ENCODE results near the gene DACT2.
"Not testable (repeated sequence)": the region's sequence is repeated elsewhere in the genome, so short reads cannot be mapped to it uniquely, and the experiment has no call there.

The DACT2 gene

GRCh38 chr6:168291450-168291849, 28.1 kb downstream of the DACT2 start:
- H3K4me3 ChIP-seq (ENCODE audit: control insufficient read depth, low read depth, low read length), result no peak overlapping the region
- TF ChIP-seq CTCF (conservative IDR thresholded peaks at IDR 0.05; ENCODE audit: control insufficient read depth, insufficient read depth, low read depth, low read length), result no peak
- DNase-seq (ENCODE audit: low read depth), result no peak

GRCh38 chr6:168290095-168290494, 29.5 kb downstream of the DACT2 start:
- DNase-seq (ENCODE audit: low read depth), result no peak
- H3K4me3 ChIP-seq (ENCODE audit: control insufficient read depth, low read depth, low read length), result no peak overlapping the region
- TF ChIP-seq CTCF (conservative IDR thresholded peaks at IDR 0.05; ENCODE audit: control insufficient read depth, insufficient read depth, low read depth, low read length), result no peak

GRCh38 chr6:168289571-168289962, 30.0 kb downstream of the DACT2 start:
- TF ChIP-seq CTCF (conservative IDR thresholded peaks at IDR 0.05; ENCODE audit: control insufficient read depth, insufficient read depth, low read depth, low read length), result no peak
- no peak for DNase-seq (ENCODE audit: low read depth)

GRCh38 chr6:168288781-168289570, 30.6 kb downstream of the DACT2 start:
- no peak overlapping the region for H3K4me3 ChIP-seq (ENCODE audit: control insufficient read depth, low read depth, low read length)
- TF ChIP-seq CTCF (conservative IDR thresholded peaks at IDR 0.05; ENCODE audit: control insufficient read depth, insufficient read depth, low read depth, low read length), result no peak
- DNase-seq (ENCODE audit: low read depth), result no peak

More at GRCh38 chr6:168289571-168289962, 30.0 kb downstream of the DACT2 start:
- no peak overlapping the region for H3K4me3 ChIP-seq (ENCODE audit: control insufficient read depth, low read depth, low read length)

- DNase-seq (ENCODE audit: low read depth); H3K4me3 ChIP-seq (ENCODE audit: control insufficient read depth, low read depth, low read length): not testable (repeated sequence)
Observed at GRCh38 chr6:168287460-168287859, 32.1 kb downstream of the DACT2 start.

- not testable (repeated sequence) for H3K4me3 ChIP-seq (ENCODE audit: control insufficient read depth, low read depth, low read length); DNase-seq (ENCODE audit: low read depth)
Observed at GRCh38 chr6:168286771-168287446, 32.7 kb downstream of the DACT2 start.

GRCh38 chr6:168286116-168286515, 33.5 kb downstream of the DACT2 start:
- DNase-seq (ENCODE audit: low read depth), result no peak
- no peak for TF ChIP-seq CTCF (conservative IDR thresholded peaks at IDR 0.05; ENCODE audit: control insufficient read depth, insufficient read depth, low read depth, low read length)
- H3K4me3 ChIP-seq (ENCODE audit: control insufficient read depth, low read depth, low read length), result no peak overlapping the region
